GM18858 (cell line): ENCODE results near the gene NOM1.

Experiments used
- ATAC-seq: cut with Tn5 transposase; IDR thresholded peaks from one replicate; pipeline ENCODE4 v1.9.1; 2021; ENCODE audit not compliant: unreplicated experiment

Gene NOM1

GRCh38 chr7:157014635-157015555 is 65.4 kb downstream of the NOM1 start:
- ATAC-seq, result no peak

GRCh38 chr7:157016024-157016351 is 66.5 kb downstream of the NOM1 start:
- no peak for ATAC-seq

GRCh38 chr7:157016352-157017041 is 67.0 kb downstream of the NOM1 start:
- ATAC-seq, result peak; percentile 66

- ATAC-seq, result no peak
Observed at GRCh38 chr7:157017149-157017548, 67.6 kb downstream of the NOM1 start.

- no peak for ATAC-seq
Observed at GRCh38 chr7:157017603-157018327, 68.3 kb downstream of the NOM1 start.

GRCh38 chr7:157018328-157018996 is 69.0 kb downstream of the NOM1 start:
- ATAC-seq, result no peak

- no peak for ATAC-seq
Observed at GRCh38 chr7:157018997-157019608, 69.6 kb downstream of the NOM1 start.

GRCh38 chr7:157019718-157020451 is 70.4 kb downstream of the NOM1 start:
- no peak for ATAC-seq

GRCh38 chr7:157020514-157021070 is 71.1 kb downstream of the NOM1 start:
- ATAC-seq, result no peak

GRCh38 chr7:157021071-157021870 is 71.8 kb downstream of the NOM1 start:
- ATAC-seq, result no peak

GRCh38 chr7:157021871-157022680 is 72.6 kb downstream of the NOM1 start:
- no peak for ATAC-seq
